ENCODE measurements around the gene CFAP92.

DNA sequence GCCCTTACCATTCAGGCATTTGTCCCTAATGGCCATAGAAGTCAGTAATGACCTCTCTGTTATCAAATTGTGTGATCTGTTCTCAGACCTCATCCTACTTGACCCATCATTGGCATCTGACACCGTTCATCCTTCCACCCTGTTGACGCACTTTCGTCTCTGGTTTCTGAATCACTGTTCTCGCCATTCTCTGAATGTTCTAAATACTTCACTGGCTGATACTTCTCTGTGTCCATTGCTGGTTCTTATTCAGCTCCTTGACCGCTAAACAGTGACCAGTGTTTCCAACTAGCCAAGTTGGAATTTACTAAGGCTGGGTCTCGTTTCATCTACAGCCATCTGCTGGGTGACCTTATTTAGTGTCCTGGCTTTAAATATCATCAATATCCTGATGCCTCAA lies 112.3 kb downstream of the CFAP92 start:
- TF ChIP-seq, protein P1, sequence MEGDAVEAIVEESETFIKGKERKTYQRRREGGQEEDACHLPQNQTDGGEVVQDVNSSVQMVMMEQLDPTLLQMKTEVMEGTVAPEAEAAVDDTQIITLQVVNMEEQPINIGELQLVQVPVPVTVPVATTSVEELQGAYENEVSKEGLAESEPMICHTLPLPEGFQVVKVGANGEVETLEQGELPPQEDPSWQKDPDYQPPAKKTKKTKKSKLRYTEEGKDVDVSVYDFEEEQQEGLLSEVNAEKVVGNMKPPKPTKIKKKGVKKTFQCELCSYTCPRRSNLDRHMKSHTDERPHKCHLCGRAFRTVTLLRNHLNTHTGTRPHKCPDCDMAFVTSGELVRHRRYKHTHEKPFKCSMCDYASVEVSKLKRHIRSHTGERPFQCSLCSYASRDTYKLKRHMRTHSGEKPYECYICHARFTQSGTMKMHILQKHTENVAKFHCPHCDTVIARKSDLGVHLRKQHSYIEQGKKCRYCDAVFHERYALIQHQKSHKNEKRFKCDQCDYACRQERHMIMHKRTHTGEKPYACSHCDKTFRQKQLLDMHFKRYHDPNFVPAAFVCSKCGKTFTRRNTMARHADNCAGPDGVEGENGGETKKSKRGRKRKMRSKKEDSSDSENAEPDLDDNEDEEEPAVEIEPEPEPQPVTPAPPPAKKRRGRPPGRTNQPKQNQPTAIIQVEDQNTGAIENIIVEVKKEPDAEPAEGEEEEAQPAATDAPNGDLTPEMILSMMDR (IDR thresholded peaks at IDR 0.05): no peak
- no peak for TF ChIP-seq EZH2 (IDR thresholded peaks at IDR 0.05; ENCODE audit: borderline replicate concordance, insufficient read depth, low read depth, low read length, poor library complexity, severe bottlenecking)

Measured in B cell (primary cell).